Measurements from ENCODE around the gene PCNX1.

- TF ChIP-seq CTCF (IDR thresholded peaks at IDR 0.05; ENCODE audit: insufficient read depth, low read length), result no peak
- no peak for TF ChIP-seq REST (IDR thresholded peaks at IDR 0.05; ENCODE audit: insufficient replicate concordance, low read depth)
- no peak for TF ChIP-seq GABPA (IDR thresholded peaks at IDR 0.05; ENCODE audit: low read depth)
Measured at GRCh38 chr14:70884595-70885342, 22.5 kb upstream of the PCNX1 start.
